GM10266 (cell line): Measurements from ENCODE around the gene TMEM147.

Experiments
- DNase-seq: peaks from one replicate; pipeline ENCODE4 v3.0.0; 2012; ENCODE audit errors: extremely low spot score
- TF ChIP-seq, protein P1 (sequence below): IDR thresholded peaks from 2 replicates; pipeline ENCODE4 v1.5.1; 2012; ENCODE audit warnings: mild to moderate bottlenecking, low read depth; ENCODE audit not compliant: control insufficient read depth, insufficient read depth; ENCODE audit errors: missing control alignments

TMEM147 gene

GRCh38 chr19:35559781-35560180 lies 14.4 kb downstream of the TMEM147 start:
- no peak for DNase-seq
- TF ChIP-seq, protein P1, sequence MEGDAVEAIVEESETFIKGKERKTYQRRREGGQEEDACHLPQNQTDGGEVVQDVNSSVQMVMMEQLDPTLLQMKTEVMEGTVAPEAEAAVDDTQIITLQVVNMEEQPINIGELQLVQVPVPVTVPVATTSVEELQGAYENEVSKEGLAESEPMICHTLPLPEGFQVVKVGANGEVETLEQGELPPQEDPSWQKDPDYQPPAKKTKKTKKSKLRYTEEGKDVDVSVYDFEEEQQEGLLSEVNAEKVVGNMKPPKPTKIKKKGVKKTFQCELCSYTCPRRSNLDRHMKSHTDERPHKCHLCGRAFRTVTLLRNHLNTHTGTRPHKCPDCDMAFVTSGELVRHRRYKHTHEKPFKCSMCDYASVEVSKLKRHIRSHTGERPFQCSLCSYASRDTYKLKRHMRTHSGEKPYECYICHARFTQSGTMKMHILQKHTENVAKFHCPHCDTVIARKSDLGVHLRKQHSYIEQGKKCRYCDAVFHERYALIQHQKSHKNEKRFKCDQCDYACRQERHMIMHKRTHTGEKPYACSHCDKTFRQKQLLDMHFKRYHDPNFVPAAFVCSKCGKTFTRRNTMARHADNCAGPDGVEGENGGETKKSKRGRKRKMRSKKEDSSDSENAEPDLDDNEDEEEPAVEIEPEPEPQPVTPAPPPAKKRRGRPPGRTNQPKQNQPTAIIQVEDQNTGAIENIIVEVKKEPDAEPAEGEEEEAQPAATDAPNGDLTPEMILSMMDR = no peak

DNA sequence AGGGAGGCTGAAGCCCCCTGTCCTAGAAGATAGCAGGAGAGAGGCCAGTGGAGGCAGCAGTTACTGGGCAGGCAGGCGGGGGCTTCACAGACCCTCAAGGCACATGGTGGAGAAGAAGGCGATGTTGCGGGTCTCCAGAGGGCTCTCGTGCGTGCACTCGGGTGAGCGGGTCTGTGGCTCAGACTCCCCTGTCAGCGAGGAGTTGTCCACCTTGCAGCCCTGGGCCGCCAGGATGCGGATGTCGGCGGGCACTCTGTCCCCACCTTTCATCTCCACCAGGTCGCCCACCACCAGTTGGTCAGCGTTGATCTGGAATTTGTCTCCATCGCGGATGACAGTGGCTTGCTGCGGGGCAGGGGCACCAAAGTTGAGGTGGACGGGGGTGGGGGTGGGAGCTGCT lies 14.8 kb downstream of the TMEM147 start:
- TF ChIP-seq, protein P1 = no peak
- no peak for DNase-seq

DNA sequence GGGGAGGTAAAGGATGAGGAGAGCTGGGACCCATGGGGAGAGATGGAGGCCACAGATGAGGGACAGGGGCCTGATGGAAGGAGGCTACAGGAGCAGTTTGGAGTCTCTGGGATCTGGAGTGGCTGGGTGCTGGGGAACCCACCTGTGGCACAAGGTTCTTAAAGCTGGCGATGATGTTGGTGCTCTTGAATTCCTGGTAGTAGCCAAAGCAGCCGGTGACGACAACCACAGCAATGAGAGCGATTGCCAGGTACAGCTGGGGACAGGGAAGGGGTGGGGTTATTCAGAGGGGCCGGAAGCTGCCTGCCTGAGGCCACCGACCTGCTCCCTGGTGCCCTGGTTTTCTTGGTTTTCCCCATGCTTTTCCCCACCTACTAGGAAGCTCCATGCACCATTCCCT lies 15.3 kb downstream of the TMEM147 start:
- DNase-seq = no peak
- TF ChIP-seq, protein P1 = no peak

DNA sequence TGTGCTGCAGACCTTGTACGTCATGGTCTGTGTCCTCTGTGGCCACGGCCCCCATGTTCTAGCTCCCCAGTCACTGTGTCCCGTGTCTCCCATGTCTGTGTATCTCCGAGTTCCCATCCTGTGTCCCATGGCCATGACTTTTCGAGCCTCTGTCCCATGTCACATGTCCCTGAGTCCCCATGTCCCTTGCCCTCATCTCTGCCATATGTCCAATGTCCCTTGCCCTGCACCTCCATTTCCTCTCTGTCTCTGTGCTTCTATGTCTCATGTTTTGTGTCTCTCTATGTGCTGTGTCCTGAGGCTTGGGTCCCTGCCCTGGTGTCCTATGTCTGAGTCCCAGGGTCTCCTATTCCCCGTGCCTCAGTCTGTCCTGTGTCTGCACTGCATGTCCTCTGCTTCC lies 16.0 kb downstream of the TMEM147 start:
- DNase-seq = no peak
- TF ChIP-seq, protein P1 = no peak

GRCh38 chr19:35562336-35562735 lies 16.9 kb downstream of the TMEM147 start:
- TF ChIP-seq, protein P1 = no peak
- no peak for DNase-seq

DNA sequence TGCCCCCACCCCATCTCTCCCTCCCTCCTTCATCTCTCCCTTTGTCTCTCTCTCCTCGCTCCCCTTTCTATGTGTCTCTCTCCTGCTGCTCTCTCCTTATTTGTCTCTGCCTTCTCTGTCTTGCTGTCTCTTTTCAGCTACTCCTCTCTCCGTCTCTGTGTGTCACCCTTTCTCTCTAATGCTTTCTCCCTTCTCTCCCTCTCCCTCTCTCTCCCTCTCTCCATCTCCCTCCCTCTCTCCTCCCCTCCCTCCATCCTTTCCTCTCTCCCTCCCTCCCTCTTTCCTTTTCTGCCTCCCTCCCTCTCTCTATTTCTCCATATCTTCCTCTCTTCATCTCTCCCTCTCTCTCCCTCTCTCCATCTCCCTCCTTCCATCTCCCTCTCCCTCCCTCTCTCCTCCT lies 17.4 kb downstream of the TMEM147 start:
- TF ChIP-seq, protein P1 = no peak
- DNase-seq = no peak

- no peak for DNase-seq
- TF ChIP-seq, protein P1 = no peak
These were observed 17.9 kb downstream of the TMEM147 start, which contains the start of gene ATP4A for GRCh38 chr19:35563207-35563829. TSS of gene ATP4A (minus strand) at chr19:35563658. CDS start at chr19:35563629, 29 bp downstream.
